GM12878 (cell line): ENCODE results near the gene WDFY3. TPM values are rescaled to one million over a fixed set of nuclear protein-coding genes. Genes with fewer than 3 reads are reported as not detected.

Source experiments
- ATAC-seq: fragments of 200-7000 bp; cut with Tn5 transposase; 3 replicates; pipeline ENCODE4 v1.9.1; 2020; ENCODE audit warnings: mild to moderate bottlenecking, moderate library complexity
- BruUV-seq: library from RNA; stranded (reverse); fragments of 400-500 nt; replicated peaks from 2 replicates; lab custom pipeline; 2021; lab: Mats Ljungman, UMichigan
- CTCF ChIA-PET: fragments of 300-600 bp; sonication (Branson Sonifier 250); formaldehyde crosslinking; extraction: SDS; loops from one replicate; lab custom pipeline; 2021; ENCODE audit warnings: inconsistent platforms; lab: Yijun Ruan, JAX
- POLR2A ChIA-PET: fragments of 350-600 bp; formaldehyde crosslinking; extraction: SDS; loops from one replicate; lab custom pipeline; 2021; ENCODE audit warnings: inconsistent platforms; lab: Charles Lee
- RAD21 ChIA-PET: fragments of 300-600 bp; sonication (Branson Sonifier 250); formaldehyde crosslinking; loops from one replicate; lab custom pipeline; 2023; ENCODE audit warnings: antibody characterized with exemption; ENCODE audit not compliant: unreplicated experiment; lab: Charles Lee
- SMC1A ChIA-PET: fragments of 300-600 bp; sonication (Branson Sonifier 250); formaldehyde crosslinking; loops from one replicate; lab custom pipeline; 2023; ENCODE audit not compliant: unreplicated experiment, uncharacterized antibody; lab: Charles Lee
- DNase-seq: peaks from one replicate; pipeline ENCODE4 v3.0.0-alpha.2; 2011; ENCODE audit warnings: low read depth, low spot score
- FAIRE-seq: peaks from 3 replicates; lab custom pipeline; 2011; peaks lifted over from hg19 to GRCh38; lab: Jason Lieb, UNC
- H2AFZ ChIP-seq: 2 replicates; pipeline ENCODE4 v1.6.0; 2011; ENCODE audit warnings: low read depth, low read length, control low read depth; ENCODE audit not compliant: control insufficient read depth
- H3K27ac ChIP-seq: 2 replicates; pipeline ENCODE4 v1.5.1; 2011; ENCODE audit warnings: control low read depth; ENCODE audit not compliant: control insufficient read depth, insufficient read depth
- H3K27me3 ChIP-seq, 2 experiments: replicated peaks in 1 of 2; 2 replicates each; pipeline versions ENCODE4 v1.6.0 to v1.6.1; 2011; ENCODE audit warnings: low read length in 1 of 2; ENCODE audit not compliant: control insufficient read depth in 2 of 2, insufficient read depth in 2 of 2
- H3K36me3 ChIP-seq, 2 experiments: 2 replicates each; pipeline ENCODE4 v1.5.1; 2011; ENCODE audit warnings: low read length in 1 of 2; ENCODE audit not compliant: control insufficient read depth in 2 of 2, insufficient read depth in 2 of 2
- H3K4me1 ChIP-seq: 2 replicates; pipeline ENCODE4 v1.6.1; 2011; ENCODE audit warnings: mild to moderate bottlenecking, low read length, moderate library complexity, mixed read lengths; ENCODE audit not compliant: control insufficient read depth, insufficient read depth
- H3K4me2 ChIP-seq: 2 replicates; pipeline ENCODE4 v1.6.0; 2011; ENCODE audit warnings: control low read depth; ENCODE audit not compliant: control insufficient read depth, insufficient read depth
- H3K4me3 ChIP-seq: fragments of 200-600 bp; sonication (generic); 2 replicates; pipeline ENCODE4 v1.5.1; 2016
- H3K79me2 ChIP-seq: 2 replicates; pipeline ENCODE4 v1.6.0; 2011; ENCODE audit warnings: low read length; ENCODE audit not compliant: control insufficient read depth, insufficient read depth
- H3K9ac ChIP-seq: 2 replicates; pipeline ENCODE4 v1.8.0; 2011; ENCODE audit warnings: low read length, control low read depth, mixed read lengths; ENCODE audit not compliant: control insufficient read depth, insufficient read depth
- H3K9me3 ChIP-seq: replicated peaks from 3 replicates; pipeline ENCODE4 v1.5.1; 2011; ENCODE audit warnings: mild to moderate bottlenecking, low read length; ENCODE audit not compliant: control insufficient read depth, insufficient read depth
- H4K20me1 ChIP-seq: 2 replicates; pipeline ENCODE4 v1.6.0; 2011; ENCODE audit not compliant: control insufficient read depth, insufficient read depth
- BCL3 ChIP-seq: IDR thresholded peaks from 2 replicates; pipeline ENCODE4 v1.6.1; 2011; ENCODE audit warnings: borderline replicate concordance, low read depth, mild to moderate bottlenecking, moderate library complexity, low read length; ENCODE audit not compliant: insufficient read depth, poor library complexity, severe bottlenecking
- BMI1 ChIP-seq: fragments of 450-650 bp; IDR thresholded peaks from 2 replicates; pipeline ENCODE4 v1.6.1; 2016; ENCODE audit warnings: mild to moderate bottlenecking, moderate library complexity, borderline replicate concordance
- CBX5 ChIP-seq: sonication (generic); IDR thresholded peaks from 2 replicates; pipeline ENCODE4 v1.6.1; 2016; ENCODE audit warnings: low read depth, moderate library complexity, mild to moderate bottlenecking, inconsistent platforms
- E2F8 ChIP-seq: fragments of 450-650 bp; IDR thresholded peaks from 2 replicates; pipeline ENCODE4 v1.6.1; 2018; ENCODE audit warnings: mild to moderate bottlenecking, low read depth, moderate library complexity; ENCODE audit not compliant: partially characterized antibody
- JUNB ChIP-seq: IDR thresholded peaks from 2 replicates; pipeline ENCODE4 v1.6.1; 2016; ENCODE audit warnings: antibody characterized with exemption, mild to moderate bottlenecking
- NR2C1 ChIP-seq: fragments of 450-650 bp; IDR thresholded peaks from 2 replicates; pipeline ENCODE4 v1.6.1; 2017; ENCODE audit warnings: antibody characterized with exemption, mild to moderate bottlenecking, moderate library complexity
- RFX5 ChIP-seq: IDR thresholded peaks from 2 replicates; pipeline ENCODE4 v1.6.1; 2011; ENCODE audit warnings: low read depth, low read length, improper control_type of control experiment
- ZBED1 ChIP-seq: IDR thresholded peaks from 2 replicates; pipeline ENCODE4 v1.6.1; 2016; ENCODE audit warnings: borderline replicate concordance
- ZNF622 ChIP-seq: fragments of 450-650 bp; IDR thresholded peaks from 2 replicates; pipeline ENCODE4 v1.6.1; 2017; ENCODE audit warnings: mild to moderate bottlenecking, inconsistent platforms
- WGBS: methylation state at CpG from one replicate; pipeline ENCODE4 v1.1.6; 2016; ENCODE audit warnings: low lambda C conversion rate; ENCODE audit not compliant: insufficient replicate concordance, insufficient coverage; ENCODE audit errors: missing lambda C conversion rate; 5-methylcytosine and 5-hydroxymethylcytosine counted together
- in situ Hi-C: fragments of 300-500 bp; cut with MboI; formaldehyde crosslinking; loops from 9 replicates; pipeline ENCODE4 v1.14.3; 2018; ENCODE audit warnings: mixed read lengths
- intact Hi-C: fragments of 100-400 bp; cut with micrococcal nuclease; formaldehyde crosslinking; loops from one replicate; pipeline ENCODE4 v1.14.2; 2022; ENCODE audit not compliant: unreplicated experiment
- polyA plus RNA-seq, 11 experiments: library from polyadenylated mRNA; depleted of rRNA in 4 of 11; unstranded in 6 of 11; stranded (reverse) in 5 of 11; fragments of >200 nt; fragmentation: Nextera tagmentation in 4 of 11; fragmentation: Illumina TruSeq in 1 of 11; extraction: Ambion mirVana in 4 of 11; extraction: Trizol in 1 of 11; gene quantifications; 1 replicate in 1 of 11; 2 replicates in 10 of 11; pipeline versions ENCODE4 v1.2.1 to v1.2.3, GENCODE V29; 2011 to 2016; ENCODE audit warnings: inconsistent platforms in 2 of 11, missing spikeins in 2 of 11, low read depth in 1 of 11
- total RNA-seq, 4 experiments: library from RNA; depleted of rRNA in 3 of 4; stranded (reverse); fragments of >200 nt in 3 of 4; fragmentation: Illumina TruSeq in 1 of 4; extraction: Trizol in 1 of 4; gene quantifications; 2 replicates each; pipeline versions ENCODE4 v1.2.1 to v1.2.3, GENCODE V29; 2013 to 2021
- TF ChIP-seq, protein P1 (sequence below): fragments of 150-350 bp; IDR thresholded peaks from 2 replicates; pipeline ENCODE4 v1.6.1; 2016; ENCODE audit warnings: low read depth, low read length

Gene WDFY3
- total and polyA plus RNA-seq, 10 of the 15 experiments (the other 5 are each of a cell fraction or from before 2014, with no cell fraction given) = 0.01 to 0.23 (median 0.12) TPM; not detected in 2

DNA sequence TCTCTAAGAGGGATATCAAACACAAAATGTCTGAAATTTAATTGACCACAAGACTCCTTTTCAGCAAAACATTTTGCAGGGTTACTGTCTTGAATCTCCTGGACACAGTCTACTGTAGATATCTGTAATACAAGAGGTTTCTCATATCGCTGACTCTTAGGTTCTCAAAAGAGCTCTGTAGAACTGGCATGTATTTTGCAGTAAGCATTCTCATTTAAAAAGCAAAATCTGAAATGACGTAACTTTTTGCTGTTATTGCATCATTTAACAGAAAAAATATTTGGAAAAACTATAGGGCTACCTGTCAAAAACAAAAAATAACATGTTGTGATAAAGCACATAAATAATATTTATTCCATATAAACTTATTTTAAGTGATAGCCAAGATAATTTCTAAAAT lies 269.3 kb downstream of the WDFY3 start:
- BruUV-seq = no TSS peak
- Histone ChIP-seq H3K27ac (no peak overlapping the region), H3K9me3 (no peaks in the 10 kb centered on the region), H3K79me2 (no peaks in the 10 kb centered on the region), H4K20me1 (no peaks in the 10 kb centered on the region), H3K4me2 (no peak overlapping the region), H3K4me1 (no peaks in the 10 kb centered on the region), H2AFZ (no peak overlapping the region), H3K4me3 (no peak overlapping the region), H3K27me3 (no peaks in the 10 kb centered on the region), H3K36me3 (no peaks in the 10 kb centered on the region), H3K9ac (no peak overlapping the region)
- intact Hi-C loops (no loop called here), in situ Hi-C loops (no loop called here)
- no peak for TF ChIP-seq JUNB
- no peak for TF ChIP-seq RFX5
- TF ChIP-seq CBX5 = no peak
- no peak for TF ChIP-seq NR2C1
- no peak for TF ChIP-seq BMI1
- no peak for TF ChIP-seq ZBED1
- no peak for TF ChIP-seq BCL3
- TF ChIP-seq ZNF622 = no peak
- no peak for TF ChIP-seq E2F8
- TF ChIP-seq, protein P1, sequence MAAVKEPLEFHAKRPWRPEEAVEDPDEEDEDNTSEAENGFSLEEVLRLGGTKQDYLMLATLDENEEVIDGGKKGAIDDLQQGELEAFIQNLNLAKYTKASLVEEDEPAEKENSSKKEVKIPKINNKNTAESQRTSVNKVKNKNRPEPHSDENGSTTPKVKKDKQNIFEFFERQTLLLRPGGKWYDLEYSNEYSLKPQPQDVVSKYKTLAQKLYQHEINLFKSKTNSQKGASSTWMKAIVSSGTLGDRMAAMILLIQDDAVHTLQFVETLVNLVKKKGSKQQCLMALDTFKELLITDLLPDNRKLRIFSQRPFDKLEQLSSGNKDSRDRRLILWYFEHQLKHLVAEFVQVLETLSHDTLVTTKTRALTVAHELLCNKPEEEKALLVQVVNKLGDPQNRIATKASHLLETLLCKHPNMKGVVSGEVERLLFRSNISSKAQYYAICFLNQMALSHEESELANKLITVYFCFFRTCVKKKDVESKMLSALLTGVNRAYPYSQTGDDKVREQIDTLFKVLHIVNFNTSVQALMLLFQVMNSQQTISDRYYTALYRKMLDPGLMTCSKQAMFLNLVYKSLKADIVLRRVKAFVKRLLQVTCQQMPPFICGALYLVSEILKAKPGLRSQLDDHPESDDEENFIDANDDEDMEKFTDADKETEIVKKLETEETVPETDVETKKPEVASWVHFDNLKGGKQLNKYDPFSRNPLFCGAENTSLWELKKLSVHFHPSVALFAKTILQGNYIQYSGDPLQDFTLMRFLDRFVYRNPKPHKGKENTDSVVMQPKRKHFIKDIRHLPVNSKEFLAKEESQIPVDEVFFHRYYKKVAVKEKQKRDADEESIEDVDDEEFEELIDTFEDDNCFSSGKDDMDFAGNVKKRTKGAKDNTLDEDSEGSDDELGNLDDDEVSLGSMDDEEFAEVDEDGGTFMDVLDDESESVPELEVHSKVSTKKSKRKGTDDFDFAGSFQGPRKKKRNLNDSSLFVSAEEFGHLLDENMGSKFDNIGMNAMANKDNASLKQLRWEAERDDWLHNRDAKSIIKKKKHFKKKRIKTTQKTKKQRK = no peak
- RAD21 ChIA-PET = no interaction called here
- SMC1A ChIA-PET = no interaction called here
- DNase-seq (no peak), ATAC-seq (no peak), FAIRE-seq (no peak)
- WGBS = 57% methylated on average over 2 of the region's 2 CpGs
- CTCF ChIA-PET = no interaction called here
- POLR2A ChIA-PET = no interaction called here
